ENCODE measurements around the gene BCAR3.

Gene BCAR3

GRCh38 chr1:93525431-93525830 lies 156.2 kb downstream of the BCAR3 start:
- Histone ChIP-seq H3K9ac (no peak overlapping the region), H3K27ac (no peak overlapping the region), H3K4me2 (ENCODE audit: low read length) (no peak overlapping the region), H3K9me3 (ENCODE audit: control insufficient read depth, low read length) (no peaks in the 10 kb centered on the region), H3K79me2 (no peaks in the 10 kb centered on the region), H2AFZ (no peak overlapping the region), H3K27me3 (ENCODE audit: control insufficient read depth, insufficient read depth, low read length) (no peaks in the 10 kb centered on the region), H3K4me1 (no peaks in the 10 kb centered on the region), H3K36me3 (ENCODE audit: control insufficient read depth, insufficient read depth, low read length) (no peaks in the 10 kb centered on the region), H3K4me3 (ENCODE audit: low read depth, low read length) (no peak overlapping the region)
- no peak for TF ChIP-seq CTCF (IDR thresholded peaks at IDR 0.05)

GRCh38 chr1:93522721-93523120 lies 158.9 kb downstream of the BCAR3 start:
- Histone ChIP-seq H3K4me3 (ENCODE audit: low read depth, low read length) (no peak overlapping the region), H3K36me3 (ENCODE audit: control insufficient read depth, insufficient read depth, low read length) (no peaks in the 10 kb centered on the region), H3K79me2 (no peaks in the 10 kb centered on the region), H3K9me3 (ENCODE audit: control insufficient read depth, low read length) (no peaks in the 10 kb centered on the region), H2AFZ (no peak overlapping the region), H3K27me3 (ENCODE audit: control insufficient read depth, insufficient read depth, low read length) (no peaks in the 10 kb centered on the region), H3K27ac (no peak overlapping the region), H3K9ac (no peak overlapping the region), H3K4me1 (no peaks in the 10 kb centered on the region), H3K4me2 (ENCODE audit: low read length) (no peak overlapping the region)
- TF ChIP-seq CTCF (IDR thresholded peaks at IDR 0.05) = no peak

- Histone ChIP-seq H3K36me3 (ENCODE audit: control insufficient read depth, insufficient read depth, low read length) (no peaks in the 10 kb centered on the region), H3K27me3 (ENCODE audit: control insufficient read depth, insufficient read depth, low read length) (no peaks in the 10 kb centered on the region), H3K9ac (no peak overlapping the region), H3K9me3 (ENCODE audit: control insufficient read depth, low read length) (no peaks in the 10 kb centered on the region), H3K27ac (no peak overlapping the region), H3K4me2 (ENCODE audit: low read length) (no peak overlapping the region), H3K4me1 (no peaks in the 10 kb centered on the region), H3K79me2 (no peaks in the 10 kb centered on the region), H2AFZ (no peak overlapping the region), H3K4me3 (ENCODE audit: low read depth, low read length) (no peak overlapping the region)
- TF ChIP-seq CTCF (IDR thresholded peaks at IDR 0.05) = no peak
Observed at GRCh38 chr1:93521618-93522017, 160.0 kb downstream of the BCAR3 start.

- H3K4me3 ChIP-seq (ENCODE audit: low read depth, low read length) = no peak overlapping the region
- no peaks in the 10 kb centered on the region for H3K4me1 ChIP-seq
- no peaks in the 10 kb centered on the region for H3K79me2 ChIP-seq
- TF ChIP-seq CTCF (IDR thresholded peaks at IDR 0.05) = no peak
- H3K4me2 ChIP-seq (ENCODE audit: low read length) = no peak overlapping the region
- H3K36me3 ChIP-seq (ENCODE audit: control insufficient read depth, insufficient read depth, low read length) = no peaks in the 10 kb centered on the region
- no peaks in the 10 kb centered on the region for H3K27me3 ChIP-seq (ENCODE audit: control insufficient read depth, insufficient read depth, low read length)
- no peak overlapping the region for H3K27ac ChIP-seq
- no peaks in the 10 kb centered on the region for H3K9me3 ChIP-seq (ENCODE audit: control insufficient read depth, low read length)
- no peak overlapping the region for H3K9ac ChIP-seq
- H2AFZ ChIP-seq = no peak overlapping the region
Observed at GRCh38 chr1:93519199-93519829, 162.3 kb downstream of the BCAR3 start.

- Histone ChIP-seq H3K4me3 (ENCODE audit: low read depth, low read length) (no peak overlapping the region), H3K4me1 (no peaks in the 10 kb centered on the region), H2AFZ (no peak overlapping the region), H3K4me2 (ENCODE audit: low read length) (no peak overlapping the region), H3K9me3 (ENCODE audit: control insufficient read depth, low read length) (no peaks in the 10 kb centered on the region), H3K9ac (no peak overlapping the region), H3K36me3 (ENCODE audit: control insufficient read depth, insufficient read depth, low read length) (no peaks in the 10 kb centered on the region), H3K79me2 (no peaks in the 10 kb centered on the region), H3K27ac (no peak overlapping the region), H3K27me3 (ENCODE audit: control insufficient read depth, insufficient read depth, low read length) (no peaks in the 10 kb centered on the region)
- TF ChIP-seq CTCF (IDR thresholded peaks at IDR 0.05) = no peak
Observed at GRCh38 chr1:93518516-93518915, 163.1 kb downstream of the BCAR3 start.
